Activated CD4-positive, alpha-beta memory T cell treated with anti-CD3 and anti-CD28 coated beads, Interleukin-2, amount 10 ng/mL, durations not matched to agents 7 days and 5 days (primary cell): ENCODE measurements around the gene GP9. TPM values are rescaled to one million over a fixed set of nuclear protein-coding genes. Genes with fewer than 3 reads are reported as not detected.
"Not testable (repeated sequence)": the region's sequence is repeated elsewhere in the genome, so short reads cannot be mapped to it uniquely, and the experiment has no call there.

Experiments used
- CTCF ChIA-PET: fragments of 350-600 bp; sonication (Branson Sonifier 250); formaldehyde crosslinking; loops from one replicate; lab custom pipeline; 2021; ENCODE audit warnings: antibody characterized with exemption, inconsistent platforms; lab: Charles Lee
- POLR2A ChIA-PET: fragments of 350-600 bp; sonication (Branson Sonifier 250); formaldehyde crosslinking; loops from one replicate; lab custom pipeline; 2021; ENCODE audit warnings: antibody characterized with exemption; lab: Charles Lee
- DNase-seq: peaks from one replicate; pipeline ENCODE4 v3.0.0-alpha.2; 2020
- H3K27ac Mint-ChIP-seq: one replicate; pipeline ENCODE4 v1.8.0; 2021; ENCODE audit warnings: mild to moderate bottlenecking, mixed read lengths
- H3K27me3 Mint-ChIP-seq: one replicate; pipeline ENCODE4 v1.8.0; 2021; ENCODE audit warnings: mixed read lengths
- H3K36me3 Mint-ChIP-seq: one replicate; pipeline ENCODE4 v1.8.0; 2021; ENCODE audit warnings: low read depth, mixed read lengths
- H3K4me1 Mint-ChIP-seq: one replicate; pipeline ENCODE4 v1.8.0; 2021; ENCODE audit warnings: mixed read lengths
- H3K4me3 Mint-ChIP-seq: one replicate; pipeline ENCODE4 v1.8.0; 2021; ENCODE audit warnings: mild to moderate bottlenecking, mixed read lengths
- H3K9me3 Mint-ChIP-seq: one replicate; pipeline ENCODE4 v1.8.0; 2021; ENCODE audit warnings: mixed read lengths
- total RNA-seq, 2 experiments: library from RNA; stranded (reverse); gene quantifications; one replicate each; pipeline ENCODE4 v1.2.3, GENCODE V29; 2021

Gene GP9
- total RNA-seq, 2 experiments from 2014 or later, result not detected

GRCh38 chr3:129111076-129111780, 50.6 kb downstream of the GP9 start:
- not testable (repeated sequence) for H3K27me3 Mint-ChIP-seq, H3K27ac Mint-ChIP-seq, H3K4me3 Mint-ChIP-seq, H3K9me3 Mint-ChIP-seq, DNase-seq
- H3K36me3 Mint-ChIP-seq, result peaks cover 58% of the 10 kb centered on the region
- peaks cover 45% of the 10 kb centered on the region for H3K4me1 Mint-ChIP-seq
- ChIA-PET POLR2A (interaction anchor here (13.9 kb wide), 1 partner anchor 8 kb away, joined by 111 read pairs; the partner anchor contains the start of gene RAB43), CTCF (interaction anchor here (0.9 kb wide), 1 partner anchor 11 kb away, joined by 3 read pairs; no protein-coding TSS in a partner anchor)

Other genes with a start within 250 kb of the GP9 start
- gene ACAD9, start 181.2 kb upstream of the GP9 start, total RNA-seq, result 10 to 100 TPM; 42.7 to 48.4 TPM
- gene CFAP92, start 66.7 kb upstream of the GP9 start, total RNA-seq, result under 1 TPM in 1 of 2 experiments, not detected in 1; 0.15 TPM
- not detected for gene EFCC1, start 59.5 kb upstream of the GP9 start, total RNA-seq
- 10 to 100 TPM; 46.3 to 48.1 TPM for gene RAB43, start 61.0 kb downstream of the GP9 start, total RNA-seq
- gene ISY1, start 100.3 kb downstream of the GP9 start, total RNA-seq, result 10 to 100 TPM; 63.9 to 66.2 TPM
- gene CNBP, start 123.1 kb downstream of the GP9 start, total RNA-seq, result 100 to 1,000 TPM; 321 to 322 TPM
- gene COPG1, start 188.8 kb downstream of the GP9 start, total RNA-seq, result 100 to 1,000 TPM; 157 TPM
- 10 to 100 TPM; 45.7 to 50.1 TPM for gene HMCES, start 218.1 kb downstream of the GP9 start, total RNA-seq